Central memory CD4-positive, alpha-beta T cell (primary cell): Measurements from ENCODE around the gene LAD1.

Experiments
- DNase-seq: peaks from one replicate; pipeline ENCODE4 v3.0.0; 2022

The LAD1 gene

GRCh38 chr1:201389051-201389450, 10.1 kb downstream of the LAD1 start:
- DNase-seq, result no peak

GRCh38 chr1:201386208-201386607, 12.9 kb downstream of the LAD1 start:
- DNase-seq, result no peak

GRCh38 chr1:201385299-201385891, 13.7 kb downstream of the LAD1 start:
- no peak for DNase-seq

- DNase-seq, result no peak
Observed at GRCh38 chr1:201384406-201384782, 14.7 kb downstream of the LAD1 start.

GRCh38 chr1:201383647-201384405, 15.3 kb downstream of the LAD1 start:
- no peak for DNase-seq

- DNase-seq, result no peak
Observed at GRCh38 chr1:201381130-201381529, 18.0 kb downstream of the LAD1 start.

GRCh38 chr1:201379733-201380242, 19.3 kb downstream of the LAD1 start:
- DNase-seq, result no peak

GRCh38 chr1:201378804-201379203, 20.3 kb downstream of the LAD1 start:
- no peak for DNase-seq

GRCh38 chr1:201377611-201378092, 21.5 kb downstream of the LAD1 start, which contains the start of gene TNNT2:
Gene TNNT2 (minus strand): TSS chr1:201377680. CDS start chr1:201373254, 4,426 bp downstream.
- DNase-seq, result no peak

GRCh38 chr1:201376464-201377374, 22.4 kb downstream of the LAD1 start:
- DNase-seq, result no peak

GRCh38 chr1:201376107-201376463, 23.0 kb downstream of the LAD1 start:
- no peak for DNase-seq

- no peak for DNase-seq
Observed at GRCh38 chr1:201375169-201375568, 24.0 kb downstream of the LAD1 start.

- no peak for DNase-seq
Observed at GRCh38 chr1:201374364-201374763, 24.8 kb downstream of the LAD1 start.

GRCh38 chr1:201371792-201372191, 27.3 kb downstream of the LAD1 start:
- DNase-seq, result no peak

GRCh38 chr1:201371276-201371675, 27.8 kb downstream of the LAD1 start:
- no peak for DNase-seq

GRCh38 chr1:201370500-201370899, 28.6 kb downstream of the LAD1 start:
- DNase-seq, result no peak

- DNase-seq, result no peak
Observed at GRCh38 chr1:201369209-201369608, 29.9 kb downstream of the LAD1 start.

- no peak for DNase-seq
Observed at GRCh38 chr1:201366696-201367095, 32.4 kb downstream of the LAD1 start.

- DNase-seq, result no peak
Observed at GRCh38 chr1:201365251-201365650, 33.9 kb downstream of the LAD1 start.

GRCh38 chr1:201364808-201365105, 34.4 kb downstream of the LAD1 start:
- DNase-seq, result no peak

- DNase-seq, result no peak
Observed at GRCh38 chr1:201363467-201363866, 35.7 kb downstream of the LAD1 start.

- no peak for DNase-seq
Observed at GRCh38 chr1:201362906-201363305, 36.2 kb downstream of the LAD1 start.
